GM23248 (cell line): ENCODE results near the gene CUX1.

Experiments used
- EZH2 ChIP-seq: fragments of 200-600 bp; sonication (generic); IDR thresholded peaks from 2 replicates; pipeline ENCODE4 v1.6.1; 2018; ENCODE audit warnings: antibody characterized with exemption, mild to moderate bottlenecking; ENCODE audit not compliant: insufficient read depth, poor library complexity, severe bottlenecking
- EZH2phosphoT487 ChIP-seq: fragments of 200-600 bp; sonication (generic); IDR thresholded peaks from 2 replicates; pipeline ENCODE4 v1.6.1; 2018; ENCODE audit warnings: antibody characterized with exemption, moderate library complexity, mild to moderate bottlenecking, low read depth; ENCODE audit not compliant: insufficient read depth

GRCh38 chr7:102173669-102174068, 356.2 kb downstream of the CUX1 start:
- TF ChIP-seq EZH2 = no peak
- no peak for TF ChIP-seq EZH2phosphoT487
